Ovary (tissue), 9 donors: ENCODE measurements around the gene RHOXF2. TPM values are rescaled to one million over a fixed set of nuclear protein-coding genes. Genes with fewer than 3 reads are reported as not detected.
"Not testable (repeated sequence)": the region's sequence is repeated elsewhere in the genome, so short reads cannot be mapped to it uniquely, and the experiment has no call there.

ENCODE experiments used
- DNase-seq, 5 donors: peaks; one replicate each; pipeline ENCODE4 v3.0.0-alpha.2; 2019 to 2020
- H3K27ac ChIP-seq, 2 donors: fragments of 200-600 bp; one replicate each; pipeline versions ENCODE4 v1.5.1 to v1.8.0; 2019 to 2022
- H3K27me3 ChIP-seq: fragments of 200-600 bp; one replicate; pipeline ENCODE4 v1.8.0; 2022
- H3K36me3 ChIP-seq: fragments of 200-600 bp; sonication (generic); one replicate; pipeline ENCODE4 v1.5.1; 2019
- H3K4me1 ChIP-seq: one replicate; pipeline ENCODE4 v1.8.1; 2013; ENCODE audit warnings: mild to moderate bottlenecking, moderate library complexity; ENCODE audit not compliant: insufficient read depth
- H3K4me3 ChIP-seq: fragments of 200-600 bp; sonication (generic); one replicate; pipeline ENCODE4 v1.5.1; 2017
- H3K9me3 ChIP-seq, 2 donors: fragments of 200-600 bp in 1 of 2; sonication (generic) in 1 of 2; one replicate each; pipeline versions ENCODE4 v1.5.1 to v1.8.1; 2013 to 2019; ENCODE audit warnings: mild to moderate bottlenecking in 1 of 2, moderate library complexity in 1 of 2
- EP300 ChIP-seq: sonication (generic); formaldehyde crosslinking; IDR thresholded peaks from one replicate; pipeline ENCODE4 v1.6.1; 2017; ENCODE audit warnings: antibody characterized with exemption
- POLR2A ChIP-seq: fragments of 450-650 bp; IDR thresholded peaks from one replicate; pipeline ENCODE4 v1.6.1; 2017; ENCODE audit warnings: antibody characterized with exemption, mild to moderate bottlenecking, moderate library complexity
- WGBS, 3 donors: extraction: QIAGEN DNeasy Blood & Tissue Kit in 1 of 3; methylation state at CpG; one replicate each; pipeline versions ENCODE4 v1.1.5 to v1.1.7; 2013 to 2017; 5-methylcytosine and 5-hydroxymethylcytosine counted together
- intact Hi-C, 4 donors: fragments of 100-400 bp; cut with DNase I; formaldehyde crosslinking; loops; one replicate each; pipeline versions ENCODE4 v1.11.0 to v1.15.1; 2022 to 2023
- polyA plus RNA-seq, 2 donors: library from polyadenylated mRNA; stranded (reverse); fragments of 200-250 nt in 1 of 2; fragments of 350-450 nt in 1 of 2; fragmentation: Illumina TruSeq in 1 of 2; extraction: RNeasy Lipid Tissue Mini Kit (QIAGEN cat#74804) in 1 of 2; gene quantifications; one replicate each; pipeline ENCODE4 v1.2.3, GENCODE V29; 2013 to 2014
- total RNA-seq, 7 donors: library from RNA; depleted of rRNA in 2 of 7; stranded (reverse); fragments of >200 nt in 2 of 7; fragmentation: NEBNext Ultra II Directional in 3 of 7; extraction: Animal tissue kit (Norgen Biotek cat#: 25700) in 3 of 7; gene quantifications; one replicate each; pipeline versions ENCODE4 v1.1.0 to v1.2.4, GENCODE V29; 2016 to 2023
- TF ChIP-seq, protein P1 (sequence below), 3 donors: fragments of 450-650 bp in 2 of 3; fragments of 200-600 bp in 1 of 3; IDR thresholded peaks; one replicate each; pipeline versions ENCODE4 v1.5.1 to v1.8.0; 2016 to 2022; ENCODE audit warnings: antibody characterized with exemption in 3 of 3, mild to moderate bottlenecking in 1 of 3
- donor health status: DM: no; HTN: no; CAD: no; lungs with moderate emphysema.
- donor health status: DM: no; HTN: no; CAD: no.
- donor health status: Bipolar disorder and iron deficiency.
- donor health status: DM: yes; HTN: yes; CAD: no.
- donor health status: DM: no; HTN: no; CAD: no.
- donor health status: DM: yes; HTN: yes; CAD: no.

Gene RHOXF2
- total and polyA plus RNA-seq, 9 donors: 0.08 to 0.12 TPM; not detected in 7

- no CpG with 5 or more reads among the region's 6 CpGs for WGBS, 3 donors
- DNase-seq, H3K9me3 ChIP-seq, H3K27me3 ChIP-seq, H3K4me3 ChIP-seq, intact Hi-C loops, H3K4me1 ChIP-seq, H3K27ac ChIP-seq, H3K36me3 ChIP-seq: not testable (repeated sequence)
Observed at GRCh38 chrX:120193254-120193653, 34.8 kb downstream of the RHOXF2 start.

DNA sequence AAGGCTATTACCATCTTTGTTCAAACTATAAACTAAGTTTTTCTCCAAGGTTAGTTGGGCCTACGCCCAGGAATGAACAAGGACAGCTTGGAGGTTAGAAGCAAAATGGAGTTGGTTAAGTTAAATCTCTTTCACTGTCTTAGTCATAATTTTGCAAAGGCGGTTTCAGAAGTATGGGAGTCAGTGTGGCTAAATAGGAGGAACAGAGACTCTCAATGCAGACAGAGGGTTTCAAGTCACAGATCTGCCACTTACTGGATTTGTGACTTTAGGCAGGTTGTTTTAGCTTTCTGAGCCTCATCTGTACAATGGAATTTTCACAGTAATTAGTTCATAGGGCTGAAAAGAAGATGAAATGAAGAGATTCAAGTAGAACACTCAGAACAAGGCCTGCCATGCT lies 35.3 kb downstream of the RHOXF2 start:
- H3K4me3 ChIP-seq, H3K27me3 ChIP-seq, H3K9me3 ChIP-seq, intact Hi-C loops, H3K36me3 ChIP-seq, H3K4me1 ChIP-seq, DNase-seq, H3K27ac ChIP-seq: not testable (repeated sequence)
- no CpG with 5 or more reads among the region's 2 CpGs for WGBS, 3 donors

- intact Hi-C loops, H3K4me3 ChIP-seq, DNase-seq, H3K4me1 ChIP-seq, H3K27me3 ChIP-seq, H3K9me3 ChIP-seq, H3K27ac ChIP-seq, H3K36me3 ChIP-seq: not testable (repeated sequence)
- no CpG with 5 or more reads among the region's 6 CpGs for WGBS, 3 donors
Observed at GRCh38 chrX:120195786-120196185, 37.4 kb downstream of the RHOXF2 start.

DNA sequence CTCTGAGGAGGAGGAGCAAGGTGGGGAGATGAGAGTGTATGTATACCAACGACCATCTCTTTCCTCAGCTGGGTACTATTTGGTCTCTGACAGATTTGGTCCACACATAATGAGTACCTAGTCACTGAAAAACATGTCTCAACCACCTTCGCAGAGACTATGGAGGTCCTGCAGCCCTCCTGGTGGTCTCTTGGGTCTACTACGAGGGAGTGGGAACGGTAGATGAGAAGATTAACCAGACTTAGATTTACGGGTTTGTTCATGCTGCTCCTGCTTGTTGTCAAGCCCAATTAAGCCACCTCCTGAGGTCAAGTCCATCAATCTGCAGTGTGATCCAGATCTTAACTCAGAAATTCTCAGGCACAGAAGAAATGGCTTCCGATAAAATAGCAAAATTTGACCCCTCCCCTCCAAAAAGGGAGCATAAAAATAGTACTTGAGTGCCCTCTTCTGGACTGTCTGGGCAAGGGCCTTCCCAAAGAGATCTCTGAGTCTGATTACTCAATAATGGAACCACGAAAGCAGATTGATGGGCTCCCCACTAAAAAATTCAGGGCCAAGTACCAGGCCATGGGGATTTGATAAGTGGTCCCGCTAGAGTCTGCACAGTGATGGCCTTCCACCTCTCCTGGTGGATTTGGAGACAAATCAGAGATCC lies 38.3 kb downstream of the RHOXF2 start:
- H3K36me3 ChIP-seq, H3K4me3 ChIP-seq, H3K4me1 ChIP-seq, H3K27ac ChIP-seq, H3K9me3 ChIP-seq, intact Hi-C loops, H3K27me3 ChIP-seq, DNase-seq: not testable (repeated sequence)
- WGBS, 3 donors: no CpG with 5 or more reads among the region's 8 CpGs

DNA sequence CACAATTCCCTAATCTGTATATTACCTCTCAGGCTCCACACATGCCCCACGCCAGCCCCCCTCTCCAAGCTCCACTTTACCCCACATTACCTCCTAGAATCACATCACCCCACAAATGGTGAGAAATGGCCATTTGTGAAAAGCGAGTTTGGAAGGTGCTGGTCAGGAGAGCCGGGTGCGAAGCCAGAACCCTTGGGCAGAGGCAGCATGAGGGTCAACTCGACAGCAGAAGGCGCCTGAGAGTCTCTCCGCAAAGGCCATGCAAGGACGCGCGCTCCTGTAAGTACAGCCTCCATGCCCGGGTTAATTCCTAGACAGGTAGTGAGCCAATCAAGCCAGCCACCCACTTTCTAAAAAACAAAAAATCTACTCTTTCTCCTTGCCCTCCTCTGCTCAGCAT lies 42.4 kb downstream of the RHOXF2 start:
- H3K36me3 ChIP-seq: no peaks in the 10 kb centered on the region
- H3K9me3 ChIP-seq: no peaks in the 10 kb centered on the region
- no peak overlapping the region for H3K27ac ChIP-seq
- DNase-seq: no peak
- no peaks in the 10 kb centered on the region for H3K27me3 ChIP-seq
- no peak overlapping the region for H3K4me3 ChIP-seq
- intact Hi-C loops: no loop called here
- 73 to 83% (median 78%) methylated on average over 11 of the region's 11 CpGs for WGBS, 3 donors
- H3K4me1 ChIP-seq: no peaks in the 10 kb centered on the region
- no peak for TF ChIP-seq EP300
- TF ChIP-seq, protein P1, sequence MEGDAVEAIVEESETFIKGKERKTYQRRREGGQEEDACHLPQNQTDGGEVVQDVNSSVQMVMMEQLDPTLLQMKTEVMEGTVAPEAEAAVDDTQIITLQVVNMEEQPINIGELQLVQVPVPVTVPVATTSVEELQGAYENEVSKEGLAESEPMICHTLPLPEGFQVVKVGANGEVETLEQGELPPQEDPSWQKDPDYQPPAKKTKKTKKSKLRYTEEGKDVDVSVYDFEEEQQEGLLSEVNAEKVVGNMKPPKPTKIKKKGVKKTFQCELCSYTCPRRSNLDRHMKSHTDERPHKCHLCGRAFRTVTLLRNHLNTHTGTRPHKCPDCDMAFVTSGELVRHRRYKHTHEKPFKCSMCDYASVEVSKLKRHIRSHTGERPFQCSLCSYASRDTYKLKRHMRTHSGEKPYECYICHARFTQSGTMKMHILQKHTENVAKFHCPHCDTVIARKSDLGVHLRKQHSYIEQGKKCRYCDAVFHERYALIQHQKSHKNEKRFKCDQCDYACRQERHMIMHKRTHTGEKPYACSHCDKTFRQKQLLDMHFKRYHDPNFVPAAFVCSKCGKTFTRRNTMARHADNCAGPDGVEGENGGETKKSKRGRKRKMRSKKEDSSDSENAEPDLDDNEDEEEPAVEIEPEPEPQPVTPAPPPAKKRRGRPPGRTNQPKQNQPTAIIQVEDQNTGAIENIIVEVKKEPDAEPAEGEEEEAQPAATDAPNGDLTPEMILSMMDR (IDR thresholded peaks at IDR 0.05): no peak
- TF ChIP-seq POLR2A: no peak

DNA sequence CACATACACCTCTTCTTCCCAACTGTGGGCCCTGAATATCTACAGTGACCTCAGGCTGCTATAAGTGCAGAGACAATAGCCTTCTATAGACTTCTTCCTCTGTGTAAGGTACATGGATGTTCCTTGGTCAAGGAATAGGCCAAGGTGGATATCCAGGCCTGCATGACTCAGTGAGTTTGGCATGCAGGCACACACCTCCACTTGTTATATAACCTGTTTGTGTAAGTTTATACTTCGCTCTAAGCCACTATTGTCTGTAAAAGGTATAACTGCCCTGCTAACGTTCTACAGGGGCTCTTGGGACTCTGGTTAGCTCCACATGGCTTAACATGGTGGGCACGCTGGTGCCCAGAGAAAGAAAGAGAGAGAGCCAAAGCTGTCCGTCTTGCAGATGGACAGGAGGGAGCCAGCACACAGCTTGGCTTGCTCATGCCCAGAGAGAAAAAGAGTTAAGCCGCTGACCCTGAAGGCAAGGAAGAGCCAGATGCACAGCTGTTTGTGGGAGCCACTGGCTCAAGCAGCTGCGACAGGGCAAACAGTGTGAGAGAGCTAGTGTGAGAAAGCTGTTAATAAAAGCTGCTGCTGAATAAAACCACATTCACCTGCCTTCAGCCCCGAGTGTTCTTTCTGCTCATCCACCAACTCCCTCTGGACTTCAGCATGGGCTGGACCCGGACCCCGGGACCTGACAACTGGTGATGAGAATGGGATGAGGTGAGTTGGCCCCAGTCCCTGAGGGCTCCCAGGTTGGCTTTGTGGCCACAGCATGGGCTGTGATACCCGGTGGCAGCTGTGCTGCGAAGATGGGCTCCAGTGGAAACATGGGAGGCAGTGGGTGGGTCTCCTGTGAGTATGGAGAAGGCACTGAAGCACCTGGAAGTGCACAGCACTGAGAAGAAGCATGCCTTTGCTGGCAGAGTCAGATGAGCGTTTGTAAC lies 47.7 kb downstream of the RHOXF2 start:
- H3K27ac ChIP-seq: no peak overlapping the region
- intact Hi-C loops: no loop called here
- no peak for DNase-seq
- 52 to 61% (median 54%) methylated on average over 12 of the region's 12 CpGs for WGBS, 3 donors
- H3K27me3 ChIP-seq: no peaks in the 10 kb centered on the region
- no peaks in the 10 kb centered on the region for H3K9me3 ChIP-seq
- H3K4me3 ChIP-seq: no peak overlapping the region
- H3K4me1 ChIP-seq: peaks cover 1% of the 10 kb centered on the region
- H3K36me3 ChIP-seq: no peaks in the 10 kb centered on the region
- TF ChIP-seq, protein P1 (IDR thresholded peaks at IDR 0.05): no peak
- no peak for TF ChIP-seq EP300
- no peak for TF ChIP-seq POLR2A
